HG03139 (cell line): ENCODE results near the gene TTC28.
"Not testable (repeated sequence)": the region's sequence is repeated elsewhere in the genome, so short reads cannot be mapped to it uniquely, and the experiment has no call there.

Experiments used
- ATAC-seq: cut with Tn5 transposase; IDR thresholded peaks from one replicate; pipeline ENCODE4 v1.9.1; 2021; ENCODE audit not compliant: unreplicated experiment

Gene TTC28

DNA sequence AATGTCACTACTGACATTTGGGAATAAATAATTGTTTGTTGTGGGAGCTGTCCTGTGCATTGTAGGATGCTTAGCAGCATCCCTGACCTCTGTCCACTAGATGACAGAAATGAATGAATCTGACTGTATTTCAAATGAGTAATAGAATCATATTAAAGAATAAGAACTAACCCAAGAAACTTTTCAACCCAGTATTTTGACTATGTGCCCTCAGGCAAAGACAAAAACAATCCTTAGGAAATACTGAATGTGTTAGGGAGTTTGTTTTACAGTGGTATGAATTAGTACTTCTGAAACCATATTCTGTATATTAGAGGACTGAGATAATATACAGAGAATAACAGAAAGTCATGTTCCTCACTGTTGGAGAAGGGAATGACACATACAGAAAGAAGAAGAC is 439.7 kb downstream of the TTC28 start:
- no peak for ATAC-seq

DNA sequence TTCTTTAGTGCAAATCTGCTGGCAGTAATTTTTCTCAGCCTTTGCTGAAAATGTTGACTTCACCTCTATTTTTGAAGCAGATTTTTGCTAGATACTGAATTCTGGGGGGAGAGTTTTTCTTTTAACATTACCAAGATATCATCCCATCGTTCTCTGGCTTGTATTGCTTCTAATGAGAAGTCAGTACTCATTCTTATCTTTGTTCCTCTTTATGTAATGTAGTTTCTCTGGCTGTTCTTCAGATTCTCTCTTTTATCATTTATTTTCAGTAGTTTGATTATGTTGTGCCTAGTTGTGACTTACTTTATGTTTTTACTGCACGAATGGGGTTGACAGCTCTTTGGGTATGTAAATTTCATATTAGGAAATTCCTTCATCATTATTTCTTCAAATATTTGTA is 441.9 kb downstream of the TTC28 start:
- no peak for ATAC-seq

DNA sequence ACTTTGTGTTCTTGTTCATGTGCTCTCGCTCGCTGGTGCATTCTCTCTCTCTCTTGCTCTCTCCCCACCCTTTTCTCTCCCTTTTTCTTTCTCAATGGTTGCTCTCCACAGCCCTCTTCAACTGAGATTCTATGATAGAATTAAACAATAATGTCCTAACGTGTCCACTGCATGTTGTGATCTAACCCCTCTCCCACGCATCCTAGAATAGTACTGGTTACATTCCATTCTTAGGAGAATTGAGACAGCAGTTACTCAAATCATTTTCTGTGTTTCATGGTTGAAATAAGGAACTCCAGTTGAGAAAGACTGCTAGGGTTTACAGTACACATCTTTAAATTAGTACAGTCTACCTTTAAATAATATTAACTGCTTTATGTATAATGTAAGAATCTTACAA is 442.5 kb downstream of the TTC28 start:
- ATAC-seq, result no peak

DNA sequence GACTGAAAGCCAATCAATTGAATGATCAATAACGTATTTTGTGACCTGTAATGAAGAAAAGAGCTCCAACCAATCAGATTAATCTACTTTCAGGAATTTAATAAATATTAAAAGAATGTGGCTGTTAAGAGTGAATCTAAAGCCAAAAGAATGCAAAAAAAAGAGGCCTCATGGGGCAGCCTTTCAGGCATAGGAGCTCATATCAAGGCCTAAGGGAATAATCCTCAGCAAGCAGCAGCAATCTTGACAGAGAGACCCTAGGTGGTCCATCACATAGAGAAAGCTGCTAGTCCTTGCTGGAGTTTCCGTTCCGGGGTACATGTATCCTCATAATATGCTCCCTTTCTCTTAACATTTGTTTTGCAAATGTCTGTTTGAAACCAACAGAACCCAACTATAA is 447.4 kb downstream of the TTC28 start:
- no peak for ATAC-seq

DNA sequence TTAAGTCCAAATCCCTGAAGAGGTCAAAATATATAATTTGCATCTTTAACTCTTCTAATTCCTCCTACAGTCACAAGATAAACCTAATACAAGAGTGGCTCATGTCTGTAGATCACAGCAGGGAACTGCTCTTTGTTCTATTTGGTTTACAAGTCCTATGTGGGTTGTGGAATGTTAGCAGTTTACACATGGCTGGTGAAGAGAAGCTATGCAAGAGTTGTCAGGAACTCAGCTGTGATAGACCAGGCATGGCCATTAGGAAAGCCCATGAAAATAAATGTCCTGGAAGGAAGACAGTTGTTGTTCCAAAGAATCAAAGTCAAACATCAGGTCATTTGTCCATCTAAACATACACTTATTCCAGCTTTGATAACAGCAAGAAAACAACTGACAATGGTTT is 448.2 kb downstream of the TTC28 start:
- ATAC-seq, result no peak

DNA sequence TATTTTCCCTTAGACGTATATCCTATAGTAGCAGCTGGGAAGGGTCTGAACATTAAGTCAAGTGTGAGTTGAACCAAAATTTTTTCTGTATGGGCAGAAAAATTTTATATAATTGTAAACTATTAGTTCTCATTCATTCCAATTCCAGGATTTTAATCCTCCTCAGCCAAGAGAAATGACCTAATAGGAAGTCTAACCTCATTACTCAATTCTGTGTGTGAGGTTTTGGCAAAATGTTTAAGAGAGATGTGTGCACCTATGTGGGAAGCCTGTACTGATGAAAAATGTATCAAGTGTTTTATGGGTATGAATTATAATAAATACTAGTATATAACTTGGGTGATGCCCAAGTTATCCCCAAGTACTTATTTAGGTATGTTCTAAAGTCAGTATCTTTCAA is 449.0 kb downstream of the TTC28 start:
- no peak for ATAC-seq

DNA sequence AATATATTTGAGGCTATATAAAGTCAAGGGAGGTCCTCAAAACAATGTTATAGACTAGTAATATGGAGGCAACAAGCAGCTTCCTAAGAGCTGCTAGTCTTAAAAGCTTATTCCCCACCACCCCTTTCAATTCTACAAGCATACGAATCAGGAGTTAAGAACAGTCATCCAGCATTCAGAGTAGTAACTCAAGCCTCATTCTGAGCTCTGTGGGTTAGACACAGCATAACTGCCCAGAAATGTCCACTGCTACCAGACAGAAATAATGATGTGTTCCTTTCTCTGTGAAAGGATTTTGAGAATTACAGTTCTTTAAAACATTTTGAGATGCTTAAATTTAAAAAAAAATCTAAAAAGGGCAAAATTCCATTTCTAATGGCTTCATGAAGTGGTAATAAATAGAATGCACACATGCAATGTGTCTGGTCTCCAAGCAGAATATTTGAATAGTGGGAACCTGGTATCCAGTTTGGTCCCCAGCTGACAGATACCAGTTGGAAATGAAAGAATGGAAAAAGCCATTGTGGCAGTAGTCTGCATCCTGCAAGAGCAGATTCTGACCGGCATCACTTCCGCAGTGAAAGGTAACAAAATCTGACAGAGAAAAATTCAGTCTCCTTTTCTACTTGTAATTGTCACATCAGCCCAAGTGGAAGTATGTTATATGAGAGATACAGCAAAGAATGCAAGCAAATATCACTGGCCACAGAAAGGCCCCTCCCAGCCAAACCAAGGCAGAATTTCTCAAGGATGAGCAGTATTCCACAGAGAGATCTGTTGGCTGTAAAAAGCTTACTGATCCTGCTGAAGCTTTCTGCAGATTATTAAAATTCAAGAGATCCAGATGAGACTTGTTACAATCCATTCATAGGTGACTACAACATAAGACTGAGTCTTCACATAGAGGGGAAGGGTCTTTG is 449.8 kb downstream of the TTC28 start:
- no peak for ATAC-seq

DNA sequence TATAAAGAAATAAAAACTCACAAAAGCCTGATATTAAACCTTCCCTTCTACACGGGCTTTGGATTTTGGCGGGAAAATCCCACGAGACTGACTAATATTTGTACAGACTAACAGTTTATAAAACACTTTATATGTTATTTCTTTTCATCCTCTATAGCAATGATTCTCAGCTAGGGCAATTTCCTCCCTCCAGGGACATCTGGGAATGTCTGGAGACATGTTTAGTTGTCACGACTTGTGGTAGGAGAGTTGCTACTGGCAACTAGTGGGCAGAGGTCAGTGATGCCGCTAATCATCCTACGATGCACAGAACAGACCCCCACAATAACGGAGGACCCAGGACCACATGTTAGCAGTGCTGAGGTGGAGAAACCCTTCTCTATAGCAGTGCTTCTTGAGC is 455.8 kb downstream of the TTC28 start:
- no peak for ATAC-seq

DNA sequence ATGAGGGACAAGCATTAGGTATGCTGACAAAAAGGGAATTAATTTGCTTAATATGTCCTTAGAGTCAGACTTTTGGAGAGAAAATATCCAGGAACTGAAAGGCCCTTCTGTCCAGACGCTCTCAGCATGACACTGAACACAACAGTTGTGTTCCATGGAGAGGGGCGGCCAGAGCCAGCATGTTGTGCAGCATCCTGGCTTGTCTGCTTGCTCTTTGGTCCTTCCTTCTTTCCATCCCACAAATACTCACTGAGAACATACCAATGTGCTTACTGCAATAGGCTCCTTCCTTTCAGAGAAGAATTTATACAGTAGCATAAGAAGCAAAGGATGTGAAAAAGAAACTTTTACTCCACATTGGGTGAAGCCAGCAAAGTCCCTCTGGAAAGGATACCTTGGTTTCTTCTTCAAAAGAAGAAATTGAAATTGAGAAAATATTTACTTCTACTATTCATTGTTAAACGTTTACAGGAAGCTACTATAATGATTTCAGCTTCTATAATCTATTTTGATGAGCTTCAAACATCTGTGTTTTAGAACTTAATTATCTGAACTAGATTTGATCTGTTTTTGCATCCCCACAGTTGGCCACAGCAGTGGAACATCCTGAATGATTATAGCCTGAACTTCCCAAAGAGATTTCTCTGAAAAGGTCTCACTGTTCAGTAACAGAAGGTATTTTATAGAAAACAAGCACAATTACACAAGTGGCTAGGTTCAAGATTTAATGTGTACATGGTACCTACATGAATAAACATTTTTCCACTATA is 456.5 kb downstream of the TTC28 start:
- ATAC-seq, result no peak

DNA sequence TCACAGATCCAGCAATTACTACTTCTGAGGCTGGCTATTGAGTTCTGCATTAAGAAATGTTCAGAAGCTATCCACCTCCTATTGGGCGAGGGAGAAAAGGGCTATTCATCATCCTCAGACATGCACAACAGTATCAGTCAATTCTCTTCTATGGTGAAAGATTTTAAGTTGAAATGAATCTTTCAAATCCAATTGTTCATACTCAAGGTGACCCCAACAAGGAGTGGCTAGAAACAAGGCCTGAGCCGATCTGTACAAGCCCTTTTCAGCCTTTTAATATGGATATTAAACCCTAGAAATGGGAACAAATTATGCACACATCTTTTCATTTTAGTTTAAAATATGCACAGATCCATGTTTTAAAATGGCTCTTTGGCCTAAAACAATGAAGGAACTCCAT is 457.1 kb downstream of the TTC28 start:
- ATAC-seq, result no peak

DNA sequence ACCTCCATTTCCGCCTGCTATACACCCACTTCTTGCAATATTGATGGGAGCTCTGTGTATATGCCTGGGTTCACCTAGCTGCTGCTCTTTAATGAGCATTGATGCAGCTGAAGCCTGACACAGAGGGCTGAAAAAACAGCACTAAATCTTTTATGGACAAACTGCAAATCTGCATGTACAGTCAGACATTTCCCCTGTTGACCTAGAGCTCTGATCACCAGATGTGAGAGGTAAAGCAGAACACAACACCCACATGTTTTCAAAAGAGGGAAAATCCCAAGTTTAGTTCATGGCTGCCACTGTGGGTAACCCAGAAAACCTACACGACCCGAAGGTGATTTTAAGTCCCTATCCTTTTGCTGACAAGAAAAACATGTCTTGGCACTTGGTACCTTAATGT is 457.6 kb downstream of the TTC28 start:
- no peak for ATAC-seq

DNA sequence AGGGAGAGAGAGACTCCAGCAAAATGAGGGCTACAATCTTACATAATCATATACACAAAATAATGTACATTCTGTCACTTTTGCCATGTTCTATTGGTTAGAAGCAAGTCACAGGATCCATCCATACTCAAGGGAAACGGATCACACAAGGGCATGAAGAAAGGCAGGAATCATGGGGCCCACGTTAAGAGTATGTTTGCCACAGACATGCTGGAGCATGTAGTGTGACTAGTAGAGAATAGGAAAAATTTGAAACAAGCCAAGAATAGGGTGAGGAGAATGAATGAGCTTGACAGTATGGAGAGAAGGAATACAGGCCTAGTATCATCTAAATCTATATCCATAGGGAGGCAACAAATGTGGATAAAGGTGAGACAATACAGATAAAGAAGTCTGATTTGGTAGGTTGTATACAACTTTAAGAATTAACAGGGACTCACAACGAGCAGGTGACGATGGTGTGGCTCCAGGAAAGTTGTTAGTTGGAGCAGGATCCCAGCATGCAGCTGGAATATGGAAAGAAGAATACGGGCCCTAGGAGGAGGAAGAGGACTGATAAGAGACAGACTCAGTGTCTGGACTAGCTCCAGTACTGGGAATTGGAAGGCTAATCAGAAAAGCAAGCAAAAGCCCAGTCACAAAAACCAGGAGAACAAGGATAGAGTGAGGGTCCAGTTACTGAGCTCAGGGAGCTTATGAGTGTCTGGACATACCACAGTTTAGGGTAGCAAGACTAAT is 458.8 kb downstream of the TTC28 start:
- ATAC-seq, result no peak

DNA sequence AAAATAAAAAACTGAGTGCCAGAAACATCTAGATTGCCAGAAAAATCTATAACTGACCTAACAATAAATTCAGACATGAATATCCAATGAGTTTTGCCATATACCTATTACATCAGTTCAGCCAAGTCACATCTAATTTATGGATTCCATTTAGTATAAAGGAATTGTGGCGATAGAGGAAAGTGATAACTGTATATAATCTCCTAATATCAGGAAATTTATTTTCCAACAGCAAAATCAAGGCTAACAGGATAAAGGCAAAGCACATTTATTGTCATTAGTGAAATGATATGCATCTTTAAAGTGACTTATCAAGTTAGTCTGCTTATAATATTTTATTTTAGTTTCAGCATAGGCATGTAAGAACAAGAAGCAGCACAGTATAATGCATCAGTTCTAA is 462.4 kb downstream of the TTC28 start:
- ATAC-seq, result no peak

DNA sequence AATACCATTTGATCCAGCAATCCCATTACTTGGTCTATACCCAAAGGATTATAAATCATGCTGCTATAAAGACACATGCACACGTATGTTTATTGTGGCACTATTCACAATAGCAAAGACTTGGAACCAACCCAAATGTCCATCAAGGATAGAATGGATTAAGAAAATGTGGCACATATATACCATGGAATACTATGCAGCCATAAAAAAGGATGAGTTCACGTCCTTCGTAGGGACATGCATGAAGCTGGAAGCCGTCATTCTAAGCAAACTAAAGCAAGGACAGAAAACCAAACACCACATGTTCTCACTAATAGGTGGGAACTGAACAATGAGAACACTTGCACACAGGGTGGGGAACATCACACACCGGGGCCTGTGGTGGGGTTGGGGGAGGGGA is 464.9 kb downstream of the TTC28 start:
- not testable (repeated sequence) for ATAC-seq

DNA sequence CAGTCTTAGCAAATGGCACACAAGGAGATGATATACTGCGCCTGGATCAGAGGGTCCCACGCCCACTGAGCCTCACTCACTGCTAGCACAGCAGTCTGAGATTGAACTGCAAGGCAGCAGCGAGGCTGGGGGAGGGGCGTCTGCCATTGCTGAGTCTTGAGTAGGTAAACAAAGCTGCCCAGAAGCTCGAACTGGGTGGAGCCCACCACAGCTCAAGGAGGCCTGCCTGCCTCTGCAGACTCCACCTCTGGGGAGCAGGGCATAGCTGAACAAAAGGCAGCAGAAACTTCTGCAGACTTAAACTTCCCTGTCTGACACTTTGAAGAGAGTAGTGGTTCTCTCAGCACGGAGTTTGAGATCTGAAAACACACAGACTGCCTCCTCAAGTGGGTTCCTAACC is 470.2 kb downstream of the TTC28 start:
- not testable (repeated sequence) for ATAC-seq

DNA sequence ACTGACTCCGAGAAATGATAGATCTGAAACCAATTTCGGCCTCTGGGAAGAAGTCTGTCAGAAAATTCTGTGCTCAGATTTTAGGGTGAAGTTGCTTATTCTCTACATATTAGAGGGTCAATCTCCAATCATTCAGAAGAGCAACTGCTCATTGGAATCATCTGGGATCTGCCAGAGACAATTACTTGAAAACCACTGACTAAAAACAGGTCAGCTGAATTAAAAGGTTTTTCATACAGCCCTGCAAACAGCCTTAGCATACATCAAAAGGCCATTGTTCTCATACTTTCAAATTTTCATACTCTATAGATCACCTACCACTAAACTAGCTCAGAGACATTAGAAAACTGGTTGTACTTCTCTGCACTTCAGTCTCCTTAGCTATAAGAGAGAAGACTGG is 470.9 kb downstream of the TTC28 start:
- ATAC-seq, result no peak

DNA sequence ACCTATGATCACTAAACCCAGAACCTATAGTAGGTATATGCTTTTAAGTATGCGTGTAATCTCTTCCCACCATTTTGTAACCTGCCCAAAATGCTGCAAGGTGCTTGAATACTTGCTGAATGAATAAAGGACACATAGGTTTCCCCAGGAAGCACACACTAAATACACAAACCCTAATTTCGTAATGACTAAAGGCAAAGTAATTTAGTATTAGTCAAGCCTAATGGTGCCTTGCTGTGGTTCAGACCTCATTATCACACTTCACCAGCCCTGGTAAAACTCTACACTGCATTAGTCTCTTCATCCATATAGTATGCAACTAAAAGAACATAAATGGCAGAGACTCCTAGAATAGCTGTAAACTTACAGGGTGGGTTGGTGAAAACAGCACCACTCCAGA is 471.6 kb downstream of the TTC28 start:
- no peak for ATAC-seq

DNA sequence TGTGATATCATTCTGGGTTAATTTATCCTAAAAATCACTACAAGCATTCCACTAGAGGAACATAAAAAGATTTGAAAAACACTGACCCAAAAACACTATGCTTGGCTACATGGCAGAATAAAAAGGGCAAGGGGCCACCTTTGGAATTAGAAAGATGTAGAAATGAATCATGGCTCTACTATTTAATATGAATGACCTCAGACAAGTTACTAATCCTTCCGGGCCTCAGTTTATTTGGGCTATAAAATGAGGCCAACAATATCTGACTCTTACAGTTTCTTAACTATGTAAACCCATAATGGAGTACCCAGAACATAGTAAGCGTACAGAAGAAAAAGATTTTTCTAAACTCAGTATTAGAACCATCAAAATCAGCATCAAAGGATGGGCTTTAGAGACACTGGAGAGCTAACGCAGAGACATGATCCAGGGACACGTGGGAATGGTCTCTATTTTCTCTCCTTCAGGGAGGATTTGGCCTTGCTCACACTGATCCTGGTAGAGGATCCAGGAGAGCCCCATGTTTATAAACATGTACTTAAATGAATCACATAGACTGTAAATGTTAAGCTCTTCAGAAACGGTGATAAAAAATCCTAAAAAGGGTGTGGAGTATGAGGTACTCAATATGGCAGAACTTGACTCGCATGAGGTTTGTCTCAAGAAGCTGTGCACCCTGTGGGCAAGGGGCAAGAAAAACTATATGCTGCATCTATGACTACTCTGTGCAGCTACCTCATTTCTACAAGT is 472.2 kb downstream of the TTC28 start:
- no peak for ATAC-seq

DNA sequence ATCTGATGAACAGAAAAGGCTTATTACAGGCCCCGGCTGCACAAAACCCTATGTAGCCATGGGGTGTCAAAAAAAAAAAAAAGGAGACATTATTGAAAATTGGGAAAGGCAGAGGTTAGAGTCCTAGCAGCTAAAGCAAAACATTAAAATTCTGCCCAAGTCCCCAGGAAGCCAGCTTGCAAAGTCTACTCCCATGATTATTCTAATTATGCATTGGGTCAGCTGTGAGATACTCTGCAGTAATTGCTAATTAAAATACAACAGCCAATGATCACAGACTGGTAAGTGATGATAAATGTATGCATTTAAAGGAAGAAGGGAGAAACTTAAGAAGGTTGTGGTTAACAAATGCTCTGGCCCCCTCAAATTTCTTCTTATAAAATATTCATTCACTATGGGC is 473.7 kb downstream of the TTC28 start:
- ATAC-seq, result no peak

DNA sequence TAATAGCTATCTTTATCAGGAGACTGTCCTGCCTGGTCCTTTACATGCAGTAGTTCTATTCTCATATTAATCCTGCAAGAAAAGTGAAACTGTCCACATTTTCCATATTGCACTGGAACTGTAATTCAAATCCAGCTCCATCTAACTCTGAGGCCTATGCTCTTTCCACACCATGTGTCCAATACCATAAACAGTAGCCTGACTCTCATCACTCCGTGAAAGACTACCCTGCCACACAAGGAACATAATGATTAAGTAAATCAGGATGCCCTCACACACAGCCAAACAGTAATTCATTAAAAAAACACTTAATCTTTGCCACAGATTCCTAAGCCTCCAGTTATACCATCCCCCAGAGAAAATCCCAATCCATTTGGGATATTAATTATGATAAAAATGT is 475.3 kb downstream of the TTC28 start:
- ATAC-seq, result no peak

DNA sequence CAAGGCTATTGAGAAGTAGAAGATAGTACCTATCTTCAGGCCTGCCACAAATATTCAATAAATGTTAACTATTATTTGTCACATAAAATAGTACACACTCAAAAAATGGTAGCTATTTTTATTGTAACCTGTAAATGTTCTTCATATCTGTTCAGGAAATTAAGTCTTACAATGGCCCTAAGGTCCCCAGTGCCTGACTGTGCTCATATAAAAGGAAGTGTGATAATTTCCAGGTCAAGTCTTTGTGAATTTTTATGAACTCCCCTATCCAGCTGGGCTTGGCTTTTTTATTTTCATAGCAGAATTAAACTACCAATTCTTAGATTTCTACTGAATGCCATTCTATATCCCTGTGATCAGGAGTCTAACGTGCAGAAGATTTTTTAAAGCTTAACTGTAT is 476.4 kb downstream of the TTC28 start:
- ATAC-seq, result no peak
